ENCODE results near the gene MVP. TPM values are rescaled to one million over a fixed set of nuclear protein-coding genes. Genes with fewer than 3 reads are reported as not detected.

MVP gene
- total RNA-seq, 1 experiment from 2014 or later, result 75.1 TPM

DNA sequence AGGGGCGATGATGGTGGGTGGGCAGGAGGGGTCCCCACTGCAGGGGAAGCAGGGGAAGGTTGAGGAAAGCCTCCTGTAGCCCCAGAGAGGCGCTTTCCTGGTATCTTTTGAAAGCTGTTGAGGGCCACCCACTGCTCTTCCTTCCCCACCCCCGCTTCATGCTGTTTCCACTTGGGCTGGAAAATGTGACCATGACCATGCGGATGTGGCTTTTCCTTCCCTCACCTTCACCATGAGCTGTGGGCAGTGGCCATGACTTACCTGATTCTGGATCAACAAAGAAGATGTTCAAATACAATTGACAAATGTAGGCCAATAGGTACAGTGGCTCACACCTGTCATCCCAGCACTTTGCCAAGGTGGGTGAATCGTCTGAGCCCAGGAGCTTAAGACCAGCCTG is 13.8 kb downstream of the MVP start:
- no TSS peak for BruUV-seq (replicated peaks)
- intact Hi-C loops (cut with micrococcal nuclease), result no loop called here

More for the DNA sequence above, 13.8 kb downstream of the MVP start:
- POLR2A ChIA-PET, result no interaction called here
- CTCF ChIA-PET, result no interaction called here
- no peaks in the 10 kb centered on the region for H3K79me2 ChIP-seq (ENCODE audit: insufficient read depth, low read length)
- H3K9me2 ChIP-seq (ENCODE audit: insufficient read depth), result no peaks in the 10 kb centered on the region
- RAD21 ChIA-PET (ENCODE audit: low non-redundant PET in 1 of 2, low total read pairs in 2 of 2, uncharacterized antibody in 2 of 2, unreplicated experiment in 2 of 2), result no interaction called here
- peaks cover 8 to 20% of the 10 kb centered on the region in 2 experiments for H3K4me1 ChIP-seq (ENCODE audit: control insufficient read depth in 1 of 2, insufficient read depth in 2 of 2, low read length in 2 of 2)
- no peaks in the 10 kb centered on the region for H3K27me3 ChIP-seq (ENCODE audit: insufficient read depth, low read length)
- no peak overlapping the region for H3K27ac ChIP-seq (ENCODE audit: low read depth, low read length)
- no peaks in the 10 kb centered on the region for H3K9me3 ChIP-seq (ENCODE audit: control insufficient read depth in 1 of 2, insufficient read depth in 1 of 2, low read depth in 1 of 2, low read length in 2 of 2)
- H3K36me3 ChIP-seq (ENCODE audit: control insufficient read depth in 1 of 2, insufficient read depth in 2 of 2, low read length in 2 of 2), result peaks cover 2 to 8% of the 10 kb centered on the region in 2 experiments; a peak in 3 of 4 replicates
- no peak overlapping the region for H3K4me3 ChIP-seq (replicated peaks in 1 of 2; ENCODE audit: low read depth in 1 of 2, low read length in 2 of 2)
- DNase-seq (ENCODE audit: low read depth, low spot score) (no peak), ATAC-seq (no peak)
- H4K20me1 ChIP-seq (ENCODE audit: insufficient read depth), result no peaks in the 10 kb centered on the region
- H2AFZ ChIP-seq (ENCODE audit: low read depth, low read length, poor library complexity, severe bottlenecking), result no peak overlapping the region
- H3K4me2 ChIP-seq (ENCODE audit: low read length), result no peak overlapping the region
- TF ChIP-seq ZFX (IDR thresholded peaks at IDR 0.05), result no peak
- TF ChIP-seq ELF1 (IDR thresholded peaks at IDR 0.05; ENCODE audit: borderline replicate concordance, low read depth), result no peak
- TF ChIP-seq EZH2phosphoT487 (IDR thresholded peaks at IDR 0.05; ENCODE audit: borderline replicate concordance), result no peak
- no peak for TF ChIP-seq EZH2 (IDR thresholded peaks at IDR 0.05)
- no peak for TF ChIP-seq POLR2AphosphoS5 (IDR thresholded peaks at IDR 0.05; ENCODE audit: low read depth, low read length)
- TF ChIP-seq ZNF274 (IDR thresholded peaks at IDR 0.05; ENCODE audit: low read depth, low read length), result no peak
- no peak for TF ChIP-seq CBX3 (IDR thresholded peaks at IDR 0.05; ENCODE audit: low read depth)
- TF ChIP-seq SRF (IDR thresholded peaks at IDR 0.05; ENCODE audit: low read depth), result no peak
- no peak for TF ChIP-seq ZBTB33 (IDR thresholded peaks at IDR 0.05; ENCODE audit: extremely low read depth, insufficient replicate concordance, low read length)
- no peak for TF ChIP-seq FOSL1 (IDR thresholded peaks at IDR 0.05; ENCODE audit: low read depth)
- no peak for TF ChIP-seq TCF7L2 (IDR thresholded peaks at IDR 0.05; ENCODE audit: borderline replicate concordance, extremely low read depth, insufficient read depth, insufficient read length)
- TF ChIP-seq REST (IDR thresholded peaks at IDR 0.05; ENCODE audit: low read depth), result no peak
- TF ChIP-seq SIN3A (IDR thresholded peaks at IDR 0.05; ENCODE audit: low read depth), result no peak
- no peak for TF ChIP-seq POLR2A (IDR thresholded peaks at IDR 0.05; ENCODE audit: borderline replicate concordance, extremely low read depth, insufficient read depth, insufficient read length)
- no peak overlapping the region for H3K9ac ChIP-seq (ENCODE audit: low read length)

Data from HCT116 (cell line).